HG02885 (cell line): ENCODE data around the gene YPEL2.

Experiments
- ATAC-seq: cut with Tn5 transposase; IDR thresholded peaks from one replicate; pipeline ENCODE4 v1.9.1; 2021; ENCODE audit warnings: mild to moderate bottlenecking; ENCODE audit not compliant: unreplicated experiment, poor library complexity

The YPEL2 gene

DNA sequence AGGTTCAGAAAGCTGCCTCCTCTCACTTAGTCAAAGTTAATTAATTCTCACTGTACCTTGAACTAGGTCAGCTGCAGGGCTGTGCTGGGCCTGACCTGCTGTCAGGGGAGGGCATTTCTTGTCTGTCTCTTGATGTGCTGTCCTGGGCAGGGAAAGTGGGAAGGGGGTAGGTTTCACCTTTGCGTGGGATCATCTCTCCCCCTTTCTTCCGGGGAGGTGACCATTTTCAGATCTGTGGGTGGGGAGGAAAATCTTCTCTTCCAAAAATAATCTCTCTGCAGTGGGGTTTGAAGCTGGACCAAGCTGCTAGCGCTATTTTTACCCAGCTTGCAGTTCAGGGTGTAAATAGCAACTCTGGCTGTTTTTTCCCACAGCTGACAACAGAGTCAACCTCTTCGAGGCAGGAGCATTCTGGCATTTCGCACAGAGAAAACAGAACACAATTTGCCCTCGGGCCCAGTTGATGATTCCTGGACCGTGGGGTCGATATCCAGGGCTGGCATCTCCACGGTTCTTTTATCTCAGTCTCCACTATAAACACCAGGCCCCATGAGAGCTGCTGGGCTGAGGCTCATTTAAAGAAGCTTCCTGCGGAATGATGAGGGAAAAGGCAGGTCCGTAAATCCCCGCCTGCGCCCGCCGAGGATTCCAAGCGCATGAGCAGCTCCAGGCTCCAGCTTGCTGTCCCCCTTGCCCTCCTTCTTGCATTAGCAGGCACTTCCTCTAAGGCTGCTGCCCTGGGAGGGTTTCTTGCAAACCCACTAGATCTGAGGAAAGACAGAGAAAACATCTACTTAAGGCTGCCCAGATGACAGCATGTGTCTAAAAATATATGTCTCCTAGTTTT lies 93.9 kb downstream of the YPEL2 start:
- ATAC-seq, result no peak

DNA sequence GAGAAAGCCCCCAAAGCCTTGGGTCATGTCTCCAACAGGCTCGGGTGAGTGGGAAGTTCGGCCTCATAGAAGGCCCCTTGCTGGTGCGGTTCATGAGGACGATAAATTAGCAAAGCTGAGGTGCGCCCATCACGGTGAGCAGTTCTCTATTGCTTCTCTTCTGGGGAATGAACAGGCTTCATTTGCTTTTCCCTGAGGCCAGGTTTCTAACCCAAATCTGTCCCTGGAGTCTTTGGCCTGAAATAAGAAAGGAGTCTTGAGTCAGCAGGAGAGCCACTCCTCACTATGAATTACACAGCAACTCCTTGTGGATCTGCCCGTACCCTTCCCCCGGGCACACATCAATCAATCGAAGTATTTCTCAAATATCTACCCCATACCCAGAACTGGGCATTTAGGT lies 94.6 kb downstream of the YPEL2 start:
- ATAC-seq, result no peak

DNA sequence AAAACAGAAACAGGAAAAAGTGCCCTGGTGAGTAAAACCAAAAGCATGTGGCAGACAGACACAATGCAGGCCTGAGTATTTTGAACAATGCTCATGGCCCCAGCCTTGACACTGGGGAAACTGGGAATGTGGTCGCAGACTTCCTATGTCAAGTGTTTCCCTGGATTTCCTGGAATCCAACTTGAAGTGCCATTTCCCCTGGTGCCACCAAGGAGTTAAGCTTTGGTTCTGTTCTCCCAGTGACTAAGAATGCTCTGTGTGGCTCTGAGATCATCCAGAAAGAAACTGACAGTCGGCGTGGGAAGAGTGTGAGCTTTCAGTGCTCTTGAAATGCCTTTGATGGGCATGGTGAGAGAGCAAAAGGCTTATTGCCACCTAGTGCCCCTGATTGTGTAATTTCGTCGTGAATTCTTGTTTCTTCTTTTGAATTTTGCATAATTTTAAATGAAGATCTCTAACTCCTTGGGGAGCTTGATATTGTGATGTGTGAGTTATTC lies 96.0 kb downstream of the YPEL2 start:
- no peak for ATAC-seq

DNA sequence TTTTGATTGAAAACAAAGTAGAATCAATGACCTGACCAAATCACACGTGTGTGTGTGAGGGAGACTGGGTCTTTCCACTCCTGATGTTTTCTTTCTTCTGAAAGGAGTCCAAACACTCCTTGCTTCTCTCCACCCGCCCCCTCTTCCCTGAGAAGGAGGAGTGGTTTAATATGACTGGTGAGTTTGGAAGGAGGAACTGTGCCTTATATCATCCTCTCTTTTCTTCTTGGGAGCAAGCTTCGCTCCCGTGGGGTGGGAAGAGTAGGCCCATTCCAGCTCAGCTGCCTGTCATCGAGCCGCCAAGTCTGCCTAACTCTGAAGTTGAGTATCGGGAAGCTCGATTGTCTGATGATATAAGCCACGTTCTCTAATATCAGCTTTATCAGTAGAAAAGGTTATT lies 96.5 kb downstream of the YPEL2 start:
- no peak for ATAC-seq

DNA sequence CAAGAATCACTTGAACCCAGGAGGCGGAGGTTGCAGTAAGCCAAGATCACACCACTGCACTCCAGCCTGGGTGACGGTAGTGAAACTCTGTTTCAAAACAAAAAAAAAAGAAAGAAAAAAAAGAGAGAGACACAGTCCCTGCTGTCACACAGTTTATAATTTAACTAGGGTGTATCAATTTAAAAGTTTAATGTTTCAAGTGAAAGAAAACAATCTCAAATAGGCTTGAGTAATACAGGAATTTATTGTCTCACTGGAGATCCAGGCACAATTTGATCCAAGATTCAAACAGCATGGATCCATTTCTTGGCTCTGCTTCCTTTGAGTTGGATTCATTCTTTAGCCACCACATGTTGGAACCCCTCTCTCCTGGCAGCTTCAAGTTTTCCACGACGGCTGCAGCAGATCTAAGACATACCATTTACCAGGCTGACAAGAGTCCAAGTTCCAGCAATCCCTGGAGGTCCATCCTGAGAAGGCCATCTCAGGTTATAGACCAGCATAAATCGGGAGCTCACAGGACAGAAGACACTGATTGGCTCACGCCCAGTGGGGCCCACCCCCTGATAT lies 97.5 kb downstream of the YPEL2 start:
- no peak for ATAC-seq

DNA sequence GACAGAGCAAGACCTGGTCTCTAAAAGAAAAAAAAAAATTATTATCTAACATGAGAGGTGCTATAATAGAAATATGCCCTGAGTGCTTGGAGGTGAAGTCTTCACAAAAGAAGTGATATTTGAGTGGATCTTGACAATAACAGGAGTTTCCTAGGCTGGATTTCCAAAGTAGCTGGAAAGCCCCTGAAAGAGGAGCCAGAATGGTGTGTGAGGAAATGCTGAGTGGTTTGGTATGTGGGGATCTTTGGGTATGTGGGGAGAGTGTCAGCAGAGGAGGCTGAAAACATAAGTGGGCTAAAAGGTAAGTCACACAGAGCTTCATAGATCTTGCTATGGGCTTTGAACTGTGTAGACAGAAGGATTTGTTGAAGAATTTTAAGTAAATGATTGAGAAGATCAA lies 100.1 kb downstream of the YPEL2 start:
- no peak for ATAC-seq

DNA sequence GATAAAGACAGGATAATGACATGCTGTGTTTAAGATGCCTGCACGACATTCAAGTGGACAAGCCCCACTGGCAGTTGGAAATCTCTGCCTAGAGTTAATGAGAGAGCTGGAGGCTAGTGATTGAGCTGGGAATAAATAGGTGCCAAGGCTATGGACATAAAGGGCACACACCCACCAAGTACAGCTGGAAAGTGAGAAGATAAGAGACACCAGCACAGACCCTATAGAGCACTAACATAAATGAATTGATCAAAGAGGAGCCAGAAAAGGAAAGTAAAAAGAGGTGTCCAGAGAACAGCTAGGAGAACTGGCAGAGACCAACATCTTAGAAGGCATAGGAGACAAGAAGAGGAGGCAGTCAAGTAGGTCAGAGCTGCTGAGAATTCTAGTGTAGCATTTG lies 101.2 kb downstream of the YPEL2 start:
- no peak for ATAC-seq

DNA sequence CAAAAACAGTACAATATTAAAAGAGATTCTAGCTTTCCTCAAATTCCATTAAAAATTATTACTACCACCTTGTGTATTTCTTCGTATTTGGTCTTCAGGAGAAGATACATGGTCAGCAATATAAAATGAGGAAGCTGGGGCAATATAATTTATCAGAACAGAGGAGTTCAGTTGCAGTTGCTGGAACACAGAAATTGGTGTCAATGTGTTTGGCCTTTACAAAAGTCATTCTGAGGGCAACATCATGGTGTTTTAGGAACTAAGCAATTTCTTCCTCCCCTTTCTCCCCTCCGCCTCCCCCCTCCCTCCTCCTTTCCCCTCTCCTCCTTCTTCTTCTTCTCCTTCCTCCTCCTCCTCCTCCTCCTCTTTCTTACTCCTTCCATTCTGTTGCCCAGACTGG lies 102.1 kb downstream of the YPEL2 start:
- ATAC-seq, result no peak

DNA sequence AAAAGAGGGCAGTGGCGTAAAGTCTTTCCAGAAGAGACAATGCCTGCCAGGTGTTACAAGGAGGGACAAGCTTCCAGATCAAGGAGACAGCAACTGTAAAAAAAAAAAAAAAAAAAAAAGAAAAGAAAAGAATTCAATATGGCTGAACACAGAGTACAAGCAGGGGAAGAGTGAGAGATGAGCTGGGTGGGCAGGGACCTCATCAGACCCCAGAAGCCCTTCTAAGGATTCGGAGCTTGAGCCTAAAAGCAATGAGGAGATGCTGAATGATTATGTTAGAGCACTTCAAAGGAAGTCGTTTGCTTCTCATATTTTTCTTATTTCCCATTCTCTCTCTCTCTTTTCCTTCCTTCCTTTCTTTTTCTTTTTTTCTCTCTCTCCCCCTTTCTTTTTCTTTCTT lies 103.0 kb downstream of the YPEL2 start:
- ATAC-seq, result no peak

DNA sequence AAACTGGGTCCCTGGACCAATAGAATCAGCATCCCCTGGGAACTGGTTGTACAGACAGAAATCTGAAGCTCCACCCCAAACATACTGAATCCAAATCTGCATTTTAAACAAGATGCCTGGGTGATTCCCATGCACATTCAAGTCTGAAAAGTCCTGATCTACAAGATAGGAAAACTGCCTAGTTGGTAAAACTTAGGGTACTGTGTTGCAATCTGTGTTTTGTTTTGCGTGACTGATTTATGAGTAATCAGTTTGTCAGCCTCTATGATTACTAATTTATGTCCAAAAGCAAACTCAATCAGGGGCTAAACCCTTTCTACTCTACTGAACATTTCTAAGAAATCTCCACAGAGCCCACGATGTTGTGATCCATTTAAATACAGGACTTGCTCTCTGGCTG lies 103.8 kb downstream of the YPEL2 start:
- ATAC-seq, result no peak

DNA sequence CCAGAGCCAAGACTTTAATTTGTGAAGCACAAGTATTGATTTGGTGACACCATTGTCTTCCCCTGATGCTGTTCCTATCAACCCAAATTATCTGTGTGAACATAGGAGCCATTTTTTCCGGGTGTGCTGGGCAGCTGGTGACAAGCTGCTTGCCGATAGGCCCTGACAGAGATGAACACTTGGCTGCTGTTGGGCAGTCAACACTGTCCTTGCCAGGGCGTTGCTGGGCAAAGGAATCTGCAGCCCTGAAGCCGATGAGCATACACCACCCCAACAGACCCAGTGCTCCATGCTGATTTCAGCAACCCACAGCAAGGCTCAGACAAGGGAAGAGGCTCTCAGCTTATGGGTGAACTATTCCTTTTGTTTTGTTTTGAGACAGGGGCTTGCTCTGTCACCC lies 105.4 kb downstream of the YPEL2 start:
- ATAC-seq, result no peak

DNA sequence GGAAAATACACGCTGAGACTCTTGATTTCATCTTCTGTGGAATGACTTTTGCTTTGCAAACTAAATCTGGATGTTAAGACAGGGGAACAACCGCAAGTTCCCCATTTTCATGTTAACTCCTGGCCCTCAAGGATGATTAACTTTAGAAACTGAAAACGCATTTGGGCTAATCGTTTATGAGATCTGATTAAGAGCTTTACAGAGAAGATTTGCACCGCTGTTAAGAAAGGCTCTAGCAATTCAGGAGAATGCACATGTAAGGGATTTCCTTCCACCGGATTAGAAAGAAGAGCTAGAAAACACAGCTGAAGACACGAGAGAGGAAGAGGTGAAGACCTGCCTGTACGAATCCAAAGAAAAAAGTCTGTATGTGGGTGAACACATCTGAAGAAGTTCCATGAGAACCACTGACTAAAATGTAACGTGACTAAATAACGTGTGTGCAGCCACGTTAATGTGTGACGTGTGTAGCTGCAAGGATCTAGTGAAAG lies 106.4 kb downstream of the YPEL2 start:
- ATAC-seq, result no peak

DNA sequence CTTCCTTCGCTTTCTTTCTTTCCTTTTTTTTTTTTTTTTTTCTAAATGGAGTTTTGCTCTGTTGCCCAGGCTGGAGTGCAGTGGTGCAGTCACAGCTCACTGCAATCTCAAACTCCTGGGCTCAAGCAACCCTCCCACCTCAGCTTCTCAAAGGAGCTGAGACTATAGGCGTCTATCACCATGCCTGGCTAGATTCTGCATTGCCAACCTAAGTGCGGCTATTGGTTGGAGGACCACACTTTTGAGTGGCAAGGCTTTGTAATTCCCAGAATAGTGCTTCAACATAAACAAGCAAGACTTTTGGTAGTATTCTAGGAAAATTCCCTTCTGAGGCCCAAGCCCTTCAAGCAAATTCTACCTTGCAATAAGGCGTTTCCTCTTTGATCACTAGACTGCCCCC lies 107.8 kb downstream of the YPEL2 start:
- no peak for ATAC-seq

DNA sequence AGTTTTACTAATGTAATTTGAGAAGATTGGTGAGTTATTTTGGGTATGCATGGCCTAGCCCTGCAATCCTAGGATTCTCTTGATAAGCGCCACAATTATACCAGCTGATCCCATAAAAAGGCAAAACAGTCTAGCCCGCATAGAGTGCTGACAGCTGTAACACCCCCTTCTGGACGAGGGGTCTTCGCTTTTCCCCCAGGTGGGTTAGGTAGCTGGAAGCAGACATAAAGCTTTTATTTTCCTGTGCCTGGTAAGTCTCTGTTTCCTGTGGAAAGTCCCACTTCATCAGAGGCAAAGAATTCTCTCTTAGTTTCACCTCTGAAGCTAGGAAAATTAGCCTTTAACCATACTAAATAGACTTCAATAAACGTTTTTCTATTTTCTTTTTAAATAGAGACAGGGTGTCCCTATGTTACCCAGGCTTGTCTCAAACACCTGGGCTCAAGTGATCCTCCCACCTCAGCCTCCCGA lies 108.3 kb downstream of the YPEL2 start:
- no peak for ATAC-seq

DNA sequence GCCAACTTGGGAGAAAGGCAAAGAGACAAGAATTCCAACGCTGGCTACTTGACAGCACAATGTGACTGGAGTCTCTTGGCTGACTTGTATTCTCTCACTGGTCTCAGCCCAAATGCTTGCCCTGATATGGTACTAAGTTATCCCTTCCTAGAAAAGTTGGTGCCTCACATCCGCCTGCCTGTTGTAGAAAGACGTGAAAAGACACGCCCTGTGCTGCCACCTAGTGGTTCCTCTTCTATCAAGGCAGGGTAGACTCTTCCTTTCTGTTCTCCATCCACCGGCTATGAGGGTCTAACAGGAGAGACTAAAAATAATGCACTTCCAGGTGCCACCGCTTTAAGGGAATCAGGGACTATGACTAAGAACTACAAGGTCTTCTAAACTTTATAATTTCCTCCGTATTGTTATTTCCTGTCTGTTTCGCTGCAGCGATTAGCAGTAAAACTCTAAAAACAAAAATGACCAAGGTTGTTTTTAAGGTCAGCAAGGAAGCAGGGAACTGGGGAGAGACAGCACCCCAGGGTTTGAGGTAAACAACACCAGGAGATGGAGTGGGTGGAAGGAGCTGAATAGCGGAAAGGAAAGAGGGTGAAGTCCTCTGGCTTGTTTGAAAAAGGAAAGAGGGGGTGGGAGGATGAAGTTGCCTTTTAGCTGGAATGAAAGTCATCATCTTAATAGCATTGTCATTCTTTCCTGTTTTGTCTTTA lies 109.5 kb downstream of the YPEL2 start:
- ATAC-seq, result peak; percentile 50

DNA sequence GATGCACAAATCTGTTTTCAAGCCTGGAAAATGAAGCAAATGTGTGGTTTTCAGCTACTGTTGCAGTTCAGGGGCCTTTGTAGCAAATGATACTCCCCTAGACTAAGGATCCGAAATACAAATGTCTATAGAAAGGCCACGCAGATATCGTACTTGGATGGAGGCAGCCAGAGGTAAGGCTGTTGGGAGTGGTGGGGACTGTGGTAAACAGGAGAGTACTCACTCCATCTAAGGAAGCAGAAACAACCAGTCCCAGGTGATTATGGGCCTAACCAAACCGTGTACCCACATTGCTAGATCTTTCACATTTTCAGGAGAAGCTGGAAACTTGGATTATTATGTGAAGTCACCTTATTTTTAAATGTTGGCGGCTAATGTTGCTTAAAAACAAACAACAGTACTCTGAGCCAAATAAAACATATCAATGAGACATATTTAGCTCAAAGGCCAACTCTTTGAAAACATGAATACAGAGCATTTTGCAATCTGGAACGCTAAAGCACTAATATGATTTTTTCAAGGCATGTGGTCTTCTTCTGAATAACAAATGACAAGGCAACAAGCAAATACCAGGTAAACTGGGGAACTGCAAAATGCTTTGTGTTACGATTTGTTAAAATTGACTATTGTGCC lies 110.1 kb downstream of the YPEL2 start:
- no peak for ATAC-seq

DNA sequence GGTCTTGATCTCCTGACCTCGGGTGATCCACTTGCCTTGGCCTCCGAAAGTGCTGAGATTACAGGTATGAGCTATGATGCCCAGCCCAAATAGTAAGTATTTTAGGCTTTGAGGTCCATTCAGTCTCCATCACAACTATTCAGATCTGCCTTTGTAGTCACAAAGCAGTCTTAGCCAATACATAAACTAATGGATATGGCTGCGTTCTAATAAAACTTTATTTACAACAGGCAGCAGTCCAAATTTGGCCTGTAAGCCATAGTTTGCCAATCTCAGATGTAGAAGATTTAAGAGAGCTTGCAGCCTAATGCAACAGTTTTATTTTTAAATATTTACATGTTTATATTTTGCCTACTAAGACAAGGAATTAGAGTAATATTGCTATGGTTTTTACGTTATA lies 111.7 kb downstream of the YPEL2 start:
- ATAC-seq, result no peak
